D721Med (cell line): ENCODE results near the gene MFSD6L.

ENCODE experiments used
- DNase-seq: peaks from one replicate; pipeline ENCODE4 v3.0.0; 2011; ENCODE audit warnings: low spot score; ENCODE audit not compliant: insufficient read length
- FAIRE-seq: peaks from 2 replicates; lab custom pipeline; 2011; peaks lifted over from hg19 to GRCh38; lab: Jason Lieb, UNC
- TF ChIP-seq, protein P1 (sequence below): IDR thresholded peaks from 2 replicates; pipeline ENCODE4 v1.5.1; 2012; ENCODE audit warnings: mild to moderate bottlenecking, control low read depth; ENCODE audit not compliant: insufficient read depth; ENCODE audit errors: missing control alignments

MFSD6L gene

DNA sequence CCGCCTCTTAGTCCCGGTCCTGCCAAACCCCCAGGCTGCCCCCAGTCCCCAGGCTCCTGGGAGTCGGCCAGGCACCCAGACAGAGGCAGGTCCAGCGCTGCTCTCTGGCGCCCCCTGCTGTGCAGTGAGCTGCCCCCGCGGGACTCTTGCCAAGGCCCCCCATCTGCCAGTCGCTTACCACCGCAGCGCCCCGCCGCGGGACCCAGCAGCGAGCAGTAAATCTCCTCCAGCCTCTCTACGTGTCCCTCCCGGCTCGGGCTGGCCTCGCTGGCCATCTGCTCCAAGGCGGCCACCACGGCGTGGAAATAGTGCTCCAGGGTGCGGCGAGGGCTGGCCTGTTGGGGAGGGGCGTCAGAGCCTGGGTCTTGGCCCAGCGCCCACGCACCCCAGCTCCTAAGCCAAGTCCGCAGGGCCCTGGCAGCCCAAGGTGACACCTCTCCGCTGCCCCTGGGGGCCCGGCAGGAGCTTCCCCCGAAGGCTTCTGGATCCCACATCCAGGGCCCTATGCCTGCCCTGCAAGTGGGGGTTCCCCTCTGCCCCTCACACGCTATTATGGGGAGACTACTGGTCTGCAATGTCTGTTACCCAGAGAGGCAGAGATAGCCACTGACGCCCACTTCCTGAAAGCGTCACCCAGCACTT is 33.7 kb upstream of the MFSD6L start:
- FAIRE-seq (no peak), DNase-seq (no peak)
- TF ChIP-seq, protein P1, sequence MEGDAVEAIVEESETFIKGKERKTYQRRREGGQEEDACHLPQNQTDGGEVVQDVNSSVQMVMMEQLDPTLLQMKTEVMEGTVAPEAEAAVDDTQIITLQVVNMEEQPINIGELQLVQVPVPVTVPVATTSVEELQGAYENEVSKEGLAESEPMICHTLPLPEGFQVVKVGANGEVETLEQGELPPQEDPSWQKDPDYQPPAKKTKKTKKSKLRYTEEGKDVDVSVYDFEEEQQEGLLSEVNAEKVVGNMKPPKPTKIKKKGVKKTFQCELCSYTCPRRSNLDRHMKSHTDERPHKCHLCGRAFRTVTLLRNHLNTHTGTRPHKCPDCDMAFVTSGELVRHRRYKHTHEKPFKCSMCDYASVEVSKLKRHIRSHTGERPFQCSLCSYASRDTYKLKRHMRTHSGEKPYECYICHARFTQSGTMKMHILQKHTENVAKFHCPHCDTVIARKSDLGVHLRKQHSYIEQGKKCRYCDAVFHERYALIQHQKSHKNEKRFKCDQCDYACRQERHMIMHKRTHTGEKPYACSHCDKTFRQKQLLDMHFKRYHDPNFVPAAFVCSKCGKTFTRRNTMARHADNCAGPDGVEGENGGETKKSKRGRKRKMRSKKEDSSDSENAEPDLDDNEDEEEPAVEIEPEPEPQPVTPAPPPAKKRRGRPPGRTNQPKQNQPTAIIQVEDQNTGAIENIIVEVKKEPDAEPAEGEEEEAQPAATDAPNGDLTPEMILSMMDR: peak; percentile 26

DNA sequence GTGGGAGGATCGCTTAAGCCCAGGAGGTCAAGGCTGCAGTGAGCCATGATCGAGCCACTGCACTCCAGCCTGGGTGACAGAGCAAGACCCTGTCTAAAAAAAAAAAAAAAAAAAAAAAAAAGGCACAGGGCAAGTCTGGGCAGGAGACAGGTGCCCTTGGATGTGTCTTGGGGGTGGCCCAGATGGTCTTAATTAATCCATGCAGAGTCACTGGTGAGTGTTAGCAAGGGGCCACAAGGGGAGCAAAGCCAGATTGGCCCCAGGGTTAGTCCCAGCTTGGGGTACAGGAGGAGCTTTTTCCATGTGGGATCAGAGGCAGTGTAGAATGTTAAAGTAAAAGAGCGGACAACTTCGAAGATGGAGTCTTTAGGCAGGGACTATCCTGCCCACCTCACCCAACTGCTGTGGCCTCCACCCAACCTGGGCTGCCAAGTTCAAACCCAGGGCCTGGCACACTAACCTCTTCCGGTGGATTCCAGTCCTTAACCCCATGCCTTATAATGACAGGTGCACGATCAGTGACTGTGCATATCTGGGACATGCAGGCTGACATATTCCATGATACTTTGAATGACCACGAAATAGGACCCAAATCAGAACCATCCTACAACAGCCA is 32.2 kb upstream of the MFSD6L start:
- DNase-seq: no peak
- FAIRE-seq: no peak
- TF ChIP-seq, protein P1: no peak

DNA sequence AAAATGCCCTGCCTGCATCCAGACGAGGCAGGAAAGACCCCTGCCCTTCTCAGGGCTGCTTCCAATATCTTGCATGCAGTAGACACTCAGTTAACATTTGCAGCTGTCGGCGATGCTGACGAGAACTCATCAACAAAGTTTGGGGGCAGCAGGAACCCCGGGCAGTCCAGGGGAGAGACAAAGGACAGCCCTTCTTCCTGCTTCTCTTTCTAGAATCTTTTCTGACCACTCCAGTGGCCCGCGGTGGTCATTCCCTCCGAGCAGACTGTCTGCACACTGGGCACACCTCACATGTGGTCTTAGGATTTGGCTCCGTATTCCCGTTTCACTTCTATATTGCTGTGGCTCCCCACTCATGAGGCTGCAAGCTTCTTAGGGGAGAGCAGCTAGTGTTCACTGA is 31.0 kb upstream of the MFSD6L start:
- TF ChIP-seq, protein P1: no peak
- DNase-seq: no peak
- no peak for FAIRE-seq

DNA sequence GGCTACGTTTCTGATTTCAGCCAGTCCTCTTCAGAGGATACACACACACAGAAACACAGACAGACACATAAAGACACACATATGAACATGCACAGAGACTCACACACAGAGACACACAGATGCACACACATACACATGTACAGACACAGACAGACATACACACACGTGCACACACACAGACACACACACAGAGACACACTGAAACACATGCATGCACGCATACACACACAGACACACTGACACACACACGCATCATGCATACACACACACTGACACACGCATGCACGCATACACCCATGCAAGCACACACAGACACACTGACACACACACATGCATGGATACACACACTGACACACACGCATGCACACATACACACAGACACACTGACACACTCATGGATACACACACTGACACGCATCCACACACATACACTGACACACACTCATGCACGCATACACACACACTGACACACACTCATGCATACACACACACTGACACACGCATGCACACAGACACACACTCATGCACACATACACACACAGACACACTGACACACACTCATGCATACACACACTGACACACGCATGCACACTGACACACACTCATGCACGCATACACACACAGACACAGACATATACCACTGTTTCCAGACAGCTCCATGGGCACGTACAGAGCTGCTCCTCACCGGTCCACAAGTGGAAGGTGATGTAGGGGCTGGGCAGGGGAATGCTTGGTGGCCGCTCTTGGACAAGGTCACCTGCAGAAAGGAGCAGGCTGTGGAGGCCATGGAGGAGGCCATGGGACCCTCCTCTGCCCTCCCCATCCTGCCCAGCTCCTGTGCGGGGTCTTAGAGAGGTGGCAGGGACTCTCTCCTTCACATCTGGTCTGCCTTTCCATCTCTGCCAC is 30.1 kb upstream of the MFSD6L start:
- TF ChIP-seq, protein P1: no peak
- FAIRE-seq (no peak), DNase-seq (no peak)

DNA sequence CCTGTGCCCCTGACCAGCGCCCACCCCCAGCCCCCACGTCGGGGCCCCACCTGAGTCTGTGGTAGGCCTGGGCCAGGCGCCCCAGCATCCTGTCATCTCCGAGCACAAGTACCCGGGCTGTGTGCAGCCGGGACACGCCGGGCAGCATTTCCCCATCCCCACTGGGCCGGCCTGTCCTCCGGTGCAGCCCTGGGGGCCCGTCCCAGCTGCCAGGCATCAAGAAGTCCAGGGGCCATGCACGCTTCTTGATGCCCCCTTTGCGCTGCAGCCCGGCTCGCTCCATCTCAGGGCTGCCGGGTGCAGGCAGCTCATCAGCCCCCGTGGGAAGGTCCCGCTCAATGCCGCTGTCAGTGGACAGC is 29.3 kb upstream of the MFSD6L start:
- TF ChIP-seq, protein P1: no peak
- no peak for FAIRE-seq
- DNase-seq: no peak

DNA sequence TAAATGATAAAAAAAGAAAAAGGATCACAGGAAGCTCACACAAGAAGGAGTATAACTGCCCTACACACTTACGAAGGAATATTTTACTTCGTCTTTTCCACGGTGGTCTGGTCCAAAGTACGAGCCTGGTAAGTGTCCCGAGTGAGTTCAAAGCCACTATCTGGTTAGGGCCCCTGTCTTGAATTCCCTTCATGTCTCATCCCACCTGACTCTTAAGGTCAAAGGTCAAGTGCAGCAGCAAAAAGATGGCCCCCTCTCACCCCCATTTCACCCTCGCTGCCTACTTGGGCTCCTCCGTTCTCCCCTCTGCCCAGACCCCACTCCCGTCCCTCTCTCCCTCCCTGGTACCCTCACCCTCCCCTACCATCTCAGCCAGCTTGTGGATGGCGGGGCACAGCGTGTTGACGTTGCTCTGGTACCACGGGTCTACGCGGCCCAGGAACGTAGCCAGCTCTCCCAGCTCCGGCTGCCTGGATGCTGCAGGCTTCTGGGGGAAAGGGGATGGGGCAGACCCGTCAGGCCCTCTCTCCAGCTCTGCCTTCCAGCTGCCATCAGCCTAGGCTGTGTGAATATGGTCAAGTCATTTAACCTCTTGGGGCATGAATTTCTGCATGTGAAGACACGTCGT is 27.8 kb upstream of the MFSD6L start:
- TF ChIP-seq, protein P1: no peak
- FAIRE-seq: no peak
- no peak for DNase-seq
